ENCODE results near the gene C22orf23.

C22orf23 gene

DNA sequence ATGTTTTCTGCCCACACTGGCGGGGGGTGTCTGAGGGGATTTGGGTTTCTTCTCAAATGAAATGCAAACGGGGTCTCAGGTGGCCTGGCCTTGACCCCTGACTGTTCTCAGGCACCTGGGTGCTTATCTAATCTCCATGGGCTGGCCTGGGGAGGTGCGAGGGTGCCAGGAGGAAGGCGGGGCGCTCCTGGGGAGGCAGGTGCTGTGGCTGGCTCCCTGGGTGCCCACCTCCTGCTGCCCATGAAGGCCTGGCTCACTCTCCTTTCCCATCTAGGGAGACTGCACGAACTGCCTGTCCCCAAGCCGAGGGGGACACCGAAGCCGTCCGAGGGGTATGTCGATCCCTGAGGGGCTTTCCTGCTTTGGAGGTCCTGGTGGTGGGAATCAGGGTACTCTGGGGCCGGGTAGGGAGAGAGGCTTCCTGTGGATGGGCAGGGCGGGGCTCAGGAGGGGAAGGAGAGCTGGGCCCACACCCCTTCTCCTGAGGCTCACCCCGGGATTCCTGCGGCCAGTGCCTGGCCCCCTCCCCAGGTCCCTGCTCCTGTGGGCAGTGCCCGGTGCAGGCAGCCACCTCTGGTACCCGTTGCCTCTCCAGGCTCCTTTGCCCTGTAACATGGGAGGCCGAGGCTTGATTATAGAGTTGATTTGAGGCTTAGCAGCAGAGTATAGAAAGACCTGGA, 28.9 kb downstream of the C22orf23 start:
- no peaks in the 10 kb centered on the region for H3K4me1 ChIP-seq (ENCODE audit: low read depth, poor library complexity, severe bottlenecking)
- H3K4me3 ChIP-seq (IDR thresholded peaks at IDR 0.05; ENCODE audit: insufficient read depth, low read depth, low read length): no peak overlapping the region
- H3K9ac ChIP-seq: no peak overlapping the region
- no peaks in the 10 kb centered on the region for H4K20me1 ChIP-seq (ENCODE audit: insufficient read depth)
- H2AFZ ChIP-seq (ENCODE audit: low read depth): no peak overlapping the region
- no peak overlapping the region for H3K4me2 ChIP-seq
- H3K79me2 ChIP-seq (ENCODE audit: insufficient read depth, low read depth): no peaks in the 10 kb centered on the region
- H3K27ac ChIP-seq: no peak overlapping the region
- TF ChIP-seq, protein P1, sequence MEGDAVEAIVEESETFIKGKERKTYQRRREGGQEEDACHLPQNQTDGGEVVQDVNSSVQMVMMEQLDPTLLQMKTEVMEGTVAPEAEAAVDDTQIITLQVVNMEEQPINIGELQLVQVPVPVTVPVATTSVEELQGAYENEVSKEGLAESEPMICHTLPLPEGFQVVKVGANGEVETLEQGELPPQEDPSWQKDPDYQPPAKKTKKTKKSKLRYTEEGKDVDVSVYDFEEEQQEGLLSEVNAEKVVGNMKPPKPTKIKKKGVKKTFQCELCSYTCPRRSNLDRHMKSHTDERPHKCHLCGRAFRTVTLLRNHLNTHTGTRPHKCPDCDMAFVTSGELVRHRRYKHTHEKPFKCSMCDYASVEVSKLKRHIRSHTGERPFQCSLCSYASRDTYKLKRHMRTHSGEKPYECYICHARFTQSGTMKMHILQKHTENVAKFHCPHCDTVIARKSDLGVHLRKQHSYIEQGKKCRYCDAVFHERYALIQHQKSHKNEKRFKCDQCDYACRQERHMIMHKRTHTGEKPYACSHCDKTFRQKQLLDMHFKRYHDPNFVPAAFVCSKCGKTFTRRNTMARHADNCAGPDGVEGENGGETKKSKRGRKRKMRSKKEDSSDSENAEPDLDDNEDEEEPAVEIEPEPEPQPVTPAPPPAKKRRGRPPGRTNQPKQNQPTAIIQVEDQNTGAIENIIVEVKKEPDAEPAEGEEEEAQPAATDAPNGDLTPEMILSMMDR (conservative IDR thresholded peaks at IDR 0.05; ENCODE audit: low read depth, low read length): no peak
- H3K36me3 ChIP-seq (ENCODE audit: insufficient read depth): no peaks in the 10 kb centered on the region
- H3K27me3 ChIP-seq (ENCODE audit: insufficient read depth, low read depth): no peaks in the 10 kb centered on the region

DNA sequence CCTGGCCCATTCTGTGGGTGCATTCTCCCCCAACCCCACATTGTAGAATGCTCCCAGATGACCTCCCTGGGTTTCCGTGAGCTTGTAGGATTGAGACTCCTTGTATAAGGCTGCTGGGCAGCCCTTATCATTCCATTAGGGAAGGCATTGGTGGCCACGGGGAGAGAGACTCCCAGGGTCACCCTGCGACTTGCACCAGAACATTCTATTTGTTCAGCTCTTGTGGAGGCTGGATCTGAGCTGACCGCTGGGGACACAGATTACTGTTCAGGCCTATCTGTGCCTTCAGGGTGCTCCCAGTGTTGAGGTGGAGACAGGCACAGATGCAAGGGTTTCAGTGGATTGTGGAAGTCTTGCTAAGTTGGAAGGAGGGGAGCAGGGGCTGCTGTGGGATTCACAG, 29.5 kb downstream of the C22orf23 start:
- Histone ChIP-seq H2AFZ (ENCODE audit: low read depth) (no peak overlapping the region), H3K36me3 (ENCODE audit: insufficient read depth) (no peaks in the 10 kb centered on the region), H3K4me2 (no peak overlapping the region), H3K27ac (no peak overlapping the region), H3K4me1 (ENCODE audit: low read depth, poor library complexity, severe bottlenecking) (no peaks in the 10 kb centered on the region), H3K4me3 (IDR thresholded peaks at IDR 0.05; ENCODE audit: insufficient read depth, low read depth, low read length) (no peak overlapping the region), H3K9ac (no peak overlapping the region), H3K79me2 (ENCODE audit: insufficient read depth, low read depth) (no peaks in the 10 kb centered on the region), H4K20me1 (ENCODE audit: insufficient read depth) (no peaks in the 10 kb centered on the region), H3K27me3 (ENCODE audit: insufficient read depth, low read depth) (no peaks in the 10 kb centered on the region)
- TF ChIP-seq, protein P1 (conservative IDR thresholded peaks at IDR 0.05; ENCODE audit: low read depth, low read length): no peak

DNA sequence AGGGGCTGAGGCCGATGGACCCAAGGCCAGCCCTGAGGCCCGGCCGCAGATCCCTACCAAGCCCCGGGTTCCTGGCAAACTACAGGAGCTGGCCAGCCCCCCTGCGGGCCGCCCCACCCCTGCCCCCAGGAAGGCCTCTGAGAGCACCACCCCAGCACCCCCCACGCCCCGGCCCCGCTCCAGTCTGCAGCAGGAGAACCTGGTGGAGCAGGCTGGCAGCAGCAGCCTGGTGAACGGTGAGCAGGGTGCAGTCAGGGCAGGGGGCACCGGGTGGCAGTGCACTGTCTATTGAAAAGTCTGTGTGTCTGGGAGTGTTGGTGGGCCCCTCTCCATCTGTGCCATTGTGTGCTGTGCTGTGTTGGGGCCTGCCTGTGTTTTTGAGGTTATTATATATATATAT, 31.2 kb downstream of the C22orf23 start:
- Histone ChIP-seq H3K4me1 (ENCODE audit: low read depth, poor library complexity, severe bottlenecking) (no peaks in the 10 kb centered on the region), H4K20me1 (ENCODE audit: insufficient read depth) (no peaks in the 10 kb centered on the region), H3K36me3 (ENCODE audit: insufficient read depth) (no peaks in the 10 kb centered on the region), H3K27ac (no peak overlapping the region), H3K4me3 (IDR thresholded peaks at IDR 0.05; ENCODE audit: insufficient read depth, low read depth, low read length) (no peak overlapping the region), H2AFZ (ENCODE audit: low read depth) (no peak overlapping the region), H3K4me2 (no peak overlapping the region), H3K79me2 (ENCODE audit: insufficient read depth, low read depth) (no peaks in the 10 kb centered on the region), H3K27me3 (ENCODE audit: insufficient read depth, low read depth) (no peaks in the 10 kb centered on the region), H3K9ac (no peak overlapping the region)
- TF ChIP-seq, protein P1 (conservative IDR thresholded peaks at IDR 0.05; ENCODE audit: low read depth, low read length): no peak

DNA sequence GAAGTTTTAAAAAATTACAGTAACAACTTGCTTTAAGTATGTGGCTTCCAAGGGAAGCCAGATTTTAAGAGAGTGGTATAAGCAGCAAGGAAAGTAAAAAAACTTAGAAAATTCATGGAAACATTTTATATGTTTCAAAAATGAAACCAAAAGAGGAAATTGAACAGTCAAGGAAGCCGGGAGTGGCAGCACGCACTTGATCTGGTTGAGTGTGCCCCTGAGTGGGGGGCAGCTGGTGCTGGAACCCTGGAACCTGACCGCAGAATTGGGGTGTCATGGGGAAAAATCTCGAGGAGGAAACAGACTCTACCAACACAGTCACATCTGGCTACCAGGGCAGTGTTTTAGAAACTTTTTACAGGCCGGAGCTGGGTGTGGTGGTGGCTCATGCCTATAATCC, 33.3 kb downstream of the C22orf23 start:
- Histone ChIP-seq H3K4me2 (no peak overlapping the region), H3K27me3 (ENCODE audit: insufficient read depth, low read depth) (no peaks in the 10 kb centered on the region), H3K79me2 (ENCODE audit: insufficient read depth, low read depth) (no peaks in the 10 kb centered on the region), H3K9ac (no peak overlapping the region), H3K27ac (no peak overlapping the region), H3K4me1 (ENCODE audit: low read depth, poor library complexity, severe bottlenecking) (no peaks in the 10 kb centered on the region), H3K36me3 (ENCODE audit: insufficient read depth) (no peaks in the 10 kb centered on the region), H3K4me3 (IDR thresholded peaks at IDR 0.05; ENCODE audit: insufficient read depth, low read depth, low read length) (no peak overlapping the region), H4K20me1 (ENCODE audit: insufficient read depth) (no peaks in the 10 kb centered on the region), H2AFZ (ENCODE audit: low read depth) (no peak overlapping the region)
- TF ChIP-seq, protein P1 (conservative IDR thresholded peaks at IDR 0.05; ENCODE audit: low read depth, low read length): no peak
